Adrenal gland (tissue), 5 donors: Measurements from ENCODE around the gene ADRB1.

Experiments
- CTCF ChIP-seq, 6 experiments: fragments of 450-650 bp in 4 of 6; fragments of 200-600 bp in 2 of 6; sonication (generic) in 1 of 6; IDR thresholded peaks; 1 replicate in 5 of 6; 2 replicates in 1 of 6; pipeline versions ENCODE4 v1.5.1 to v1.8.0; 2016 to 2021; ENCODE audit warnings: antibody characterized with exemption in 6 of 6, mild to moderate bottlenecking in 2 of 6, moderate library complexity in 1 of 6
- POLR2A ChIP-seq, 2 donors: fragments of 450-650 bp; IDR thresholded peaks; one replicate each; pipeline ENCODE4 v1.6.1; 2017; ENCODE audit warnings: antibody characterized with exemption in 2 of 2, mild to moderate bottlenecking in 2 of 2, moderate library complexity in 1 of 2
- donor health status: DM: no; HTN: no; CAD: no.

GRCh38 chr10:114031073-114031972, 12.3 kb upstream of the ADRB1 start:
- TF ChIP-seq CTCF (IDR thresholded peaks at IDR 0.05) (no peak), POLR2A (IDR thresholded peaks at IDR 0.05) (no peak)
